Muscle layer of colon (tissue), 2 donors: ENCODE data around the gene BIRC3.

Experiments
- H3K27ac ChIP-seq: one replicate; pipeline ENCODE4 v1.7.0; 2013; ENCODE audit warnings: low read depth, mild to moderate bottlenecking, low read length, moderate library complexity
- H3K27me3 ChIP-seq, 2 donors: one replicate each; pipeline ENCODE4 v1.7.0; 2013; ENCODE audit warnings: low read length in 2 of 2, mild to moderate bottlenecking in 2 of 2; ENCODE audit not compliant: insufficient read depth in 2 of 2, control insufficient read depth in 1 of 2
- H3K36me3 ChIP-seq: one replicate; pipeline ENCODE4 v1.7.0; 2013; ENCODE audit warnings: mild to moderate bottlenecking, low read length; ENCODE audit not compliant: insufficient read depth
- H3K4me1 ChIP-seq: one replicate; pipeline ENCODE4 v1.7.0; 2013; ENCODE audit warnings: mild to moderate bottlenecking, low read length; ENCODE audit not compliant: insufficient read depth
- H3K4me3 ChIP-seq, 2 donors: one replicate each; pipeline ENCODE4 v1.7.0; 2013; ENCODE audit warnings: low read length in 2 of 2, low read depth in 1 of 2, mild to moderate bottlenecking in 1 of 2, moderate library complexity in 1 of 2
- H3K9ac ChIP-seq: one replicate; pipeline ENCODE4 v1.7.0; 2013; ENCODE audit warnings: low read length
- H3K9me3 ChIP-seq: one replicate; pipeline ENCODE4 v1.7.0; 2013; ENCODE audit warnings: mild to moderate bottlenecking, low read length
- donor health status: abdominal sarcoma.
- donor health status: Adenocarcinoma of cecum.

BIRC3 gene

DNA sequence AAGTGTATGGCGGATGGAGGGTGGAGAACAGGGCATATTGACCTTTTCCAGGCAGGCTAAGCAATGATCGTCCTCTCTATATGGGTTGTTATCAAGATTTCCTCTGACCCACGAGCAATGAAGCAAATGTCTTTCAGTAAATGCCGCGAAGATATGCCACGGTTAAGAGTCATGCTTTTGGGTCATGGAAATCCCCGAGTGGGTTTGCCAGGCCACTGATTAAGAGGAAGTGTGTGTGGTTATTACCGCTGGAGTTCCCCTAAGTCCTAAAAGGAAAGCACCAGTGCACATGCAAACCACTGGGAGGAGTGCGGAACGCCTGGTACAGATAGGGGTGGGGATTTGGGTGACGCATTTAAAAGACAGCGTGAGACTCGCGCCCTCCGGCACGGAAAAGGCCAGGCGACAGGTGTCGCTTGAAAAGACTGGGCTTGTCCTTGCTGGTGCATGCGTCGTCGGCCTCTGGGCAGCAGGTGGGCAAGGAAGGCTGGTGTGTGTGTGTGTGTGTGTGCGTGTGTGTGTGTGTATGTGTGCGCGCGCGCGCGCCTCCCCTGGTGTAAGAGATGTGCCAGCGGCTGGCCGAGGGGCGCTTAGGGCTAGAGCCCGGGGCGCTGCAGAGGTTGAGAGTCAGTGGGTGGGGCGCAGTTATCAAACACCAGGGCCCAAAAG is at the start of gene BIRC3:
Gene BIRC3, plus strand, starts transcription at position 386 of the 669 bp plus-strand sequence. CDS start 7,026 bp downstream, outside the sequence.
- Histone ChIP-seq H3K9me3 (no peaks in the 10 kb centered on the region), H3K36me3 (no peaks in the 10 kb centered on the region), H3K27me3 (no peaks in the 10 kb centered on the region), H3K4me1 (peaks cover 47% of the 10 kb centered on the region), H3K4me3 (peak within 1 kb of the TSS; percentile 72 to 82), H3K27ac (peak within 1 kb of the TSS; percentile 62), H3K9ac (peak within 1 kb of the TSS; percentile 46)

DNA sequence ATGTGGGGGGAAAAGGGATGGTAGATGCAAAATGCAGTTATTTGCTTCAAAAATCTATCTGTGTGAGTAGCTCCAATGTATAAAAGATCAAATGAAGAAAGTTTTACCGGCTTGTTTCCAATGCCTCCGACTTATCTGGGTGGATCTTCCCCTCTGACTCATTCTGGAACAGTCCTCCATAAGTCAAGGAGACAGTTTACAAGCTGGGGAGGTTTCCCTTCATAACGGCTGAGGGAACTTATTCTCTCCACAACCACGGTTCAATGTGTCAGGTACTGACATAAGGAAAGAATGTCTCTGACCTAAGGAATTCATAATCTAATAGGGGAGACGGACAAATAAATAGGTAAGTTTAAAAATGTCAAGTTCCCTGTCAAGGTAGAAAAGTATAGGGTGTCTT is 49.7 kb upstream of the BIRC3 start:
- H3K4me1 ChIP-seq, result no peaks in the 10 kb centered on the region
- no peak overlapping the region for H3K27ac ChIP-seq
- peak overlapping the region in 1 of 2 donors; percentile 65 for H3K4me3 ChIP-seq
- no peaks in the 10 kb centered on the region for H3K9me3 ChIP-seq
- H3K36me3 ChIP-seq, result no peaks in the 10 kb centered on the region
- H3K27me3 ChIP-seq, result no peaks in the 10 kb centered on the region
- H3K9ac ChIP-seq, result no peak overlapping the region

DNA sequence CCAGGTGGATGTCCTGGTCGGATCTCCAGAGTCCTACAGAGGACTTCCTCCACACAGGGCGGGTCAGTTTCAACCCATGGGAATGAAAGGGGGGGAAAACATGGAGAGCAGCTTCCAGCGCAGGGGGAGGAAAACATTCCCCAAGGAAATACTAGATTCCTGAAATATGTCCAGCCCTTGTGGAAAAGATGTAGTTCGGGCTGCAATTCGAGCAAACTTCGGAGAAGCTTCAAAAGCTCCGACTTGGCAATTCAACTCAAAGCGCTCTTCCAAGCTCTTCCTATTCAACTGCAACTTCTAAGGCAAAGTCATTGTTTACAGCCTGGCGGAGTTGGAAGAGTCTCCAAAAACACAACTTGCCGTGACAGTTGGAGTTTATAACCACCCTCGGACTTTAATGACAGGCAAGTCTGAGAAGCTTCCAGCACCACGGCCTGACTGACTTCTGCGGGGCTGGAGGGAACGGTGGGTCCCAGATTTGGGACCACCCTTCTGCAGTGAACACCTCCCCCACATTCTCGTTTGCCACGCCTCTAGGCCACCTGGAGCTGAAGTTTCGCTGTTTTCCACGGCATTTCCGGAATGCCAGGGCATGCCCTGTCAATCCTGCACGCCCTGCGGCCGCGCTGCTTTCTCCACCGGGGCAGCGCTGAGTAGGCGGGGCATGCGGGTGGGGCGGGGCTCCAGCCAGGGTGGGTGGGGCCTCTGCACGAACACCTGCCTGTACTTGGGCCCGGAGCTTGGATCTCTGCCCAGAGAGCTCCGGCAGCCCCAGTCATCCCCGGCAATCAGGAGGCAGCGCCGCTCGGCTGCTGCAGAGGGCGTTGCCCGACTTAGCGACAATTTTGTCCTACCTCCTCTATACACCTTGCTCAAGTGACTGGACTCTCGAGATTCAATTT is 49.0 kb upstream of the BIRC3 start:
- H3K27me3 ChIP-seq, result no peaks in the 10 kb centered on the region
- H3K4me3 ChIP-seq, result peak overlapping the region; percentile 11 to 65
- no peaks in the 10 kb centered on the region for H3K36me3 ChIP-seq
- H3K9ac ChIP-seq, result no peak overlapping the region
- no peaks in the 10 kb centered on the region for H3K9me3 ChIP-seq
- H3K27ac ChIP-seq, result no peak overlapping the region
- H3K4me1 ChIP-seq, result no peaks in the 10 kb centered on the region

DNA sequence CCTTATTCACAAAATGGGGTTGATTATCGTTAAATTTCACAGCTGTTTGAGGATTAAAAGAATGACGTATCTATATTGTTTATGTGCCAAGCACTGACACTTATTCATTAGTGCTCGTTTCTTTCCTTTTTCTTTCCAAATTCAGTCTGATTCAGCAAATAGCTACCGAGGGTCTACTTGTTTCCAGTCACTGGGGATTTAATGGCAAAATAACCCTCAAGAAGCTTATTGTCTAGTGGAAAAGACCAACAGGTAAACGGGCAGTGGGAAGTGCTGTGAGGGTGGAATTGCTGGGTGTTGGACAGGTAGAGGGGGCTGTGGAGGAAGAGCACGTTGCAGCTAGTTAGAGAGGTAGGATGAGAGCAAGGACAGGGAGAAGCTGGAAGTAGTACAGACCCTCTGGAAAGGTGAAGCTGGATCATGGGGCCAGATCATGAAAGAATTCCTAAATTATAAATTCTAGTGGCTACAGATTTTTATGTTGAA is 48.3 kb upstream of the BIRC3 start:
- Histone ChIP-seq H3K4me1 (no peaks in the 10 kb centered on the region), H3K9me3 (no peaks in the 10 kb centered on the region), H3K9ac (no peak overlapping the region), H3K36me3 (no peaks in the 10 kb centered on the region), H3K27me3 (no peaks in the 10 kb centered on the region), H3K27ac (no peak overlapping the region), H3K4me3 (peak overlapping the region; percentile 11 to 65)

DNA sequence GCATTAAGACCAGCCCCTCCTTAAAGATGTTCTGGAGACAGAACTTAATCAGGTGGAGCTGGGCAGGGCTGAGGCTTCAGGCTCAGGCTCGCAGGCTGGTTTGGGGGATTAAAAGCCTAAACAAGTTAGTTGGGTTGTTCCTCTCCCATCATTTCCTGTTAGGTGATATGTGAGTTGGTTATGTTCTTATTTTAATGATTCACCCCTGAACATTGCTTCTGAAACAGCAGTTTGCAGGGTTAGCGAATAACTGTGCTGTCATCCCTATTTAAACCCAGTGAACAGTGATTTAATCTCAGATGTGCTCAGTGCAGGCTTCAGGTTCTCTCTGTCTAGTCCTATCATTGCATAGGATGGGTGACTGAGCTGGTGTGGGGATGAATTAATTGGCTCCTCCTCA is 47.4 kb upstream of the BIRC3 start:
- H3K27me3 ChIP-seq, result no peaks in the 10 kb centered on the region
- H3K27ac ChIP-seq, result no peak overlapping the region
- no peaks in the 10 kb centered on the region for H3K9me3 ChIP-seq
- no peaks in the 10 kb centered on the region for H3K4me1 ChIP-seq
- no peaks in the 10 kb centered on the region for H3K36me3 ChIP-seq
- H3K4me3 ChIP-seq, result no peak overlapping the region
- H3K9ac ChIP-seq, result no peak overlapping the region

DNA sequence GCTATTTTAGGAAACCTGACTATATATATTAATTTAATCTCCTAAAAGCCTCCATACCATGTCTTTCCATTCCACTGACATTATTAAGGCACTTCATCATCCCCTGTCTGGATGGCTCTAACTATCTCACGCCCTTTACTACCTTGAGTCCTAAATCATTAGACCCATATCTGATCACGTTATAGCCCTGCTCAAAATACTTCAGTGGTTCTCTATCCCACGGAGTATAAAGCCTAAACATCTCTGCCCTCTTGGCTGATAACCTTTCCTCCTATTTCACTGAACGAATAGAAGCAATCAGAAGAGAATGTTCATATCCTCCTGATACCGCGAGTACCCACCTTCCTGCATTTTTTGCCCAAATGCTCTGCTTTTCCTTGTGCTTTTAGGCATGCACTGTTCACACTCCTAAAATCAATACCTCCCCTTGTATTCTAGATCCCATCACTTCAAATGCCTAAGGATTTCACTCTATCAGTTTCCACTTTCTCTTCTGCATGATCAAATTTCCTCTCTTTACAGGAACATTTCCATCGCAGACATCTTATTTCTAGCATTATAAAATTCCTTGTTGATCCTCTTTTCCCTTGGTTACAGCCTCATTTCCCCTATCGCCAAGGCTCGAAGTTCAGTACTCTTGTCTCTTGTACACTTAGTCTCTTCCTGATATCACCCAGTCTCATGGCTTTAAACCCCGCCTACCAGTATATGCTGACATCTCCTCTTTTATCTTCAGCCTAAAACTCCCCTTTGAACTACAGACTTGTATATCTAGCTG is 45.0 kb upstream of the BIRC3 start:
- no peak overlapping the region for H3K27ac ChIP-seq

DNA sequence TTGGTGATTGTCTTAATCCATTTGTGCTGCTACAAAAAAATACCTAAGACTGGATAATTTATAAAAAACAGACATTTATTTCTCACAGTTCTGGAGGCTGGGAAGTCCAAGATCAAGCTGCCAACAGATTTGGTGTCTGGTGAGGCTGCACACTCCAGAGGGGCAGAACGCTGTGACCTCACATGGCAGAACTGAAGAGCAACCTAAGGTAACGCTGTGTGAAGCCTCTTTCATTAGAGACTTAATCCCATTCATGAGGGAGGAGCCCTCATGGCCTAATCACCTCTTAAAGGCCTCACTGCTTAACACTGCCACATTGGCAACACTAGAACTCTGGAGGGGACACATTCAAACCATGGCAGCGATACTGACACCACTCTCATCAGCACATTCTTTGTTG is 42.7 kb upstream of the BIRC3 start:
- Histone ChIP-seq H3K36me3 (no peaks in the 10 kb centered on the region), H3K9ac (no peak overlapping the region), H3K4me1 (peaks cover 14% of the 10 kb centered on the region), H3K27me3 (no peaks in the 10 kb centered on the region), H3K27ac (no peak overlapping the region), H3K4me3 (no peak overlapping the region), H3K9me3 (no peaks in the 10 kb centered on the region)

More for the DNA sequence above, 45.0 kb upstream of the BIRC3 start:
- Histone ChIP-seq H3K36me3 (no peaks in the 10 kb centered on the region), H3K9me3 (no peaks in the 10 kb centered on the region), H3K27me3 (no peaks in the 10 kb centered on the region), H3K9ac (no peak overlapping the region), H3K4me1 (peaks cover 7% of the 10 kb centered on the region), H3K4me3 (no peak overlapping the region)

DNA sequence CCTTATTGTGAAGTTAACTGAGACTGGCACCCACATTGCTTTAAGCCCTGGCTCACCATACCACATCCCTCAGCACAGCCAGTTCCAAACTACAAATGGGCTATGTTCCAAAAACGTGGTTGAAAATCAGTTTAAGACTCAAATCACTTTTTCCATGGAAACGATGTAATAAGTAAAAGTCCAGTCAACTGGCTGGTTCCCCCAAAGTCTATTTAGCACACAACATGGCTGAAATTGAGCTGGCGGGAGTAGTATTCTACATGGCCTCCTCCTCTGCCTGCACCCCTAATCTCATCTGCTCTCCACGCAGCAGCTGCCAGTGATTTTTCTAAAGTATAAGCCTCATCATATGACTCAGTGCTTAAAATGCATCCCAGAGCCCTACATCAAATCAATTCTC is 40.9 kb upstream of the BIRC3 start:
- Histone ChIP-seq H3K9ac (no peak overlapping the region), H3K4me3 (no peak overlapping the region), H3K27me3 (no peaks in the 10 kb centered on the region), H3K9me3 (no peaks in the 10 kb centered on the region), H3K4me1 (peaks cover 21% of the 10 kb centered on the region), H3K36me3 (no peaks in the 10 kb centered on the region), H3K27ac (no peak overlapping the region)

DNA sequence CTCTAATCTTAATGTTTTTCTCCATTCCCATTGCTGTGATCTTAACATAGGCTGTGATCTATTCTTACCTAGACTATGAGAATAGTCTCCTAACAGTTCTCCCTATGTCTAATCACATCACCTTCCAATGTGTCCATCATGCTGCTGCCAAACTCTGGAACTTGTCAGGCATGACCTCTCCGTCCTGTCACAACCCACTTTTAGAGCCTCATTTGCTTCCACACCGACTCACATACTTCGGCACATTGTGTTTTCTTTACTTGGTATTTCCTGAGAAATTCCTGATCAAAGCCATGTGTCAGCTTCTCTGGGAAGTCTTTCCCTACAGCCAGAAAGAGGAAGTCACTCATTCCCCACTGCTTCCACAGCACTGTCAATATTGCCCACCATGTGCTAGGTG is 40.5 kb upstream of the BIRC3 start:
- H3K9ac ChIP-seq, result no peak overlapping the region
- H3K9me3 ChIP-seq, result no peaks in the 10 kb centered on the region
- no peaks in the 10 kb centered on the region for H3K27me3 ChIP-seq
- peaks cover 21% of the 10 kb centered on the region for H3K4me1 ChIP-seq
- H3K4me3 ChIP-seq, result no peak overlapping the region
- no peaks in the 10 kb centered on the region for H3K36me3 ChIP-seq
- no peak overlapping the region for H3K27ac ChIP-seq

DNA sequence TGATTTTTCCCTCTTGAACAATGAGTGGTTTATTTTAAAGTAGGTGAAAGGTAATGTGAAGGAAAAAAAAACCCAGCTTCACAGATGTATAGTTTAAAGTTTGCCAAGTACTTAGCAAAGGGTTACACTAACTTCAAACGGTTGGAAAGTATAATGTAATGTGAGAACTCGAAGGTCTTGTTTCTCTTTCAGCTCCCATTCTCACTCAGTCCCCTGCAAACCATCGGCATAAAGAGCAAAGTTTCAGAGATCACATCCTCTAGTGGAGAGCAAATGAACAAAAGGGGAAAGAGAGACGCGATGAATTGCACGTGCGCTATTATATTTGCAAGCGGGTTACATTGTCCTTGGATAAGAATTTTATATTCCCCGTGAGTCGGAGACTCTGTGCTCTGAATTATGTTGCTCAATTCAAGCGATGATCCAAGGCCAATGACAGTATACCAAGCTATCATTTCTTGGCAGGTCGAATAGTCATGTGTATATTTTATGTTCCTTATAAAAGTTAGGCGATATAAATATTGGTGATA is 37.6 kb upstream of the BIRC3 start:
- H3K9ac ChIP-seq, result no peak overlapping the region
- no peak overlapping the region for H3K27ac ChIP-seq
- H3K4me3 ChIP-seq, result peak overlapping the region in 1 of 2 donors; percentile 36
- no peaks in the 10 kb centered on the region for H3K36me3 ChIP-seq
- peaks cover 21% of the 10 kb centered on the region for H3K4me1 ChIP-seq
- H3K9me3 ChIP-seq, result no peaks in the 10 kb centered on the region
- no peaks in the 10 kb centered on the region for H3K27me3 ChIP-seq
